Measurements from ENCODE around the gene SPNS2. TPM values are rescaled to one million over a fixed set of nuclear protein-coding genes. Genes with fewer than 3 reads are reported as not detected.

SPNS2 gene
- total RNA-seq, 1 experiment from 2014 or later = 2.6 TPM

DNA sequence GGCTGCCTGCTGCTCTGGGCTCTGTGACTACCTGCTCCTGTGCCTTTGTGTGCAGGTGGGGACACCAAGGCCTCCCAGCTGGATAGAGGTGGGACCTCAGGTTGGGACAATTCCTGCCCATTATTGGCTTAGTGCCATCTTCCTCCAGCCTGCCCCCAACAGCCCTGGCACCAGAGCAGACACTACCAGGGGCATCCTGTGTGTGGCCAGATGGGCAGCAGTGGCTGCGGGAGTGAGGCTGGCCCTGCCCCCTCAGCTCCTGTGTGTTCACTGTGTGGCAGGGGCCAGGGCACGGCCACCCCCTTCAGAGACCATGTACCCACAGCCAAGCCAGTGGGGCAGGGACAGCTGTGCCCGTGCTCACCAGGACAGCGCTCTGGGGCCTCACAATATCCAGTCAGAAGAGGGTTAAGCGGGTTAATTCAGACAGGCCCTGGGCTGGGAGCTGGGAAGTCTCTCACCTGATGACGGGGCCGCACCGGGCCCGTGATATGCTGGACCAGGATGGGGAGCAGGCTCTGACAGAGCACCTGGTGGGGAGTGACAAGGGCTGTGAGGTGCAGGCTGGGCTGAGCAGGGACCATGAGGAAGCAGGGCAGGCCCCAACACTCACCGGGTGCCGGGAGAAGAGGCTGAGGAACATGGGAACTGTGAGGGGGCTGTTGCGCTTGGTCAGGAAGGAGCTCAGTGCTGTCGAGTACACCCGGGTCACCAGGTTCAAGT is 43.5 kb downstream of the SPNS2 start:
- H3K9me3 ChIP-seq (ENCODE audit: low read length) = no peaks in the 10 kb centered on the region
- no peaks in the 10 kb centered on the region for H3K4me1 ChIP-seq (ENCODE audit: insufficient read depth, low read length)
- intact Hi-C loops (cut with micrococcal nuclease) = no loop called here
- H3K27ac ChIP-seq (ENCODE audit: low read length) = no peak overlapping the region
- H3K4me2 ChIP-seq (ENCODE audit: low read length) = no peak overlapping the region
- no peaks in the 10 kb centered on the region for H3F3A ChIP-seq (ENCODE audit: low read length, unreplicated experiment)
- H3K79me2 ChIP-seq (ENCODE audit: low read length) = no peaks in the 10 kb centered on the region
- H4K20me1 ChIP-seq (ENCODE audit: low read length) = no peaks in the 10 kb centered on the region
- no peak overlapping the region for H2AFZ ChIP-seq (ENCODE audit: low read length)
- no peak for DNase-seq
- H3K27me3 ChIP-seq (ENCODE audit: low read length) = no peaks in the 10 kb centered on the region
- no peak overlapping the region for H3K9ac ChIP-seq (ENCODE audit: low read length)
- peaks cover 3% of the 10 kb centered on the region for H3K36me3 ChIP-seq (ENCODE audit: low read depth, low read length)
- ChIA-PET POLR2A (ENCODE audit: unreplicated experiment) (no interaction called here), CTCF (no interaction called here)
- no peak overlapping the region for H3K4me3 ChIP-seq (ENCODE audit: low read length)
- TF ChIP-seq, protein P1, sequence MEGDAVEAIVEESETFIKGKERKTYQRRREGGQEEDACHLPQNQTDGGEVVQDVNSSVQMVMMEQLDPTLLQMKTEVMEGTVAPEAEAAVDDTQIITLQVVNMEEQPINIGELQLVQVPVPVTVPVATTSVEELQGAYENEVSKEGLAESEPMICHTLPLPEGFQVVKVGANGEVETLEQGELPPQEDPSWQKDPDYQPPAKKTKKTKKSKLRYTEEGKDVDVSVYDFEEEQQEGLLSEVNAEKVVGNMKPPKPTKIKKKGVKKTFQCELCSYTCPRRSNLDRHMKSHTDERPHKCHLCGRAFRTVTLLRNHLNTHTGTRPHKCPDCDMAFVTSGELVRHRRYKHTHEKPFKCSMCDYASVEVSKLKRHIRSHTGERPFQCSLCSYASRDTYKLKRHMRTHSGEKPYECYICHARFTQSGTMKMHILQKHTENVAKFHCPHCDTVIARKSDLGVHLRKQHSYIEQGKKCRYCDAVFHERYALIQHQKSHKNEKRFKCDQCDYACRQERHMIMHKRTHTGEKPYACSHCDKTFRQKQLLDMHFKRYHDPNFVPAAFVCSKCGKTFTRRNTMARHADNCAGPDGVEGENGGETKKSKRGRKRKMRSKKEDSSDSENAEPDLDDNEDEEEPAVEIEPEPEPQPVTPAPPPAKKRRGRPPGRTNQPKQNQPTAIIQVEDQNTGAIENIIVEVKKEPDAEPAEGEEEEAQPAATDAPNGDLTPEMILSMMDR (conservative IDR thresholded peaks at IDR 0.05; ENCODE audit: low read depth, low read length) = no peak
- no peaks in the 10 kb centered on the region for H3K9me2 ChIP-seq (replicated peaks; ENCODE audit: low read length)
- no peak for ATAC-seq
- BruUV-seq (replicated peaks) = no TSS peak

GRCh38 chr17:4542726-4543191 is 44.1 kb downstream of the SPNS2 start:
- H3K27me3 ChIP-seq (ENCODE audit: low read length) = no peaks in the 10 kb centered on the region
- H3K9ac ChIP-seq (ENCODE audit: low read length) = no peak overlapping the region
- no peaks in the 10 kb centered on the region for H3K9me3 ChIP-seq (ENCODE audit: low read length)
- no peaks in the 10 kb centered on the region for H3K79me2 ChIP-seq (ENCODE audit: low read length)
- BruUV-seq (replicated peaks) = no TSS peak
- ChIA-PET POLR2A (ENCODE audit: unreplicated experiment) (no interaction called here), CTCF (no interaction called here)
- TF ChIP-seq EZH2phosphoT487 (IDR thresholded peaks at IDR 0.05; ENCODE audit: borderline replicate concordance, low read length) = no peak
- DNase-seq = no peak
- H3K36me3 ChIP-seq (ENCODE audit: low read depth, low read length) = peaks cover 3% of the 10 kb centered on the region
- no peaks in the 10 kb centered on the region for H3K9me2 ChIP-seq (replicated peaks; ENCODE audit: low read length)
- no peak overlapping the region for H3K4me2 ChIP-seq (ENCODE audit: low read length)
- no peaks in the 10 kb centered on the region for H4K20me1 ChIP-seq (ENCODE audit: low read length)
- ATAC-seq = no peak
- H3K4me3 ChIP-seq (ENCODE audit: low read length) = no peak overlapping the region
- H3F3A ChIP-seq (ENCODE audit: low read length, unreplicated experiment) = no peaks in the 10 kb centered on the region
- H3K4me1 ChIP-seq (ENCODE audit: insufficient read depth, low read length) = no peaks in the 10 kb centered on the region
- intact Hi-C loops (cut with micrococcal nuclease) = no loop called here
- no peak overlapping the region for H2AFZ ChIP-seq (ENCODE audit: low read length)
- H3K27ac ChIP-seq (ENCODE audit: low read length) = no peak overlapping the region

- no peaks in the 10 kb centered on the region for H4K20me1 ChIP-seq (ENCODE audit: low read length)
- H3K4me2 ChIP-seq (ENCODE audit: low read length) = no peak overlapping the region
- H3K9ac ChIP-seq (ENCODE audit: low read length) = no peak overlapping the region
- intact Hi-C loops (cut with micrococcal nuclease) = no loop called here
- no peaks in the 10 kb centered on the region for H3K27me3 ChIP-seq (ENCODE audit: low read length)
- H3K79me2 ChIP-seq (ENCODE audit: low read length) = no peaks in the 10 kb centered on the region
- ChIA-PET POLR2A (ENCODE audit: unreplicated experiment) (no interaction called here), CTCF (no interaction called here)
- DNase-seq = no peak
- no peak overlapping the region for H3K4me3 ChIP-seq (ENCODE audit: low read length)
- H3K4me1 ChIP-seq (ENCODE audit: insufficient read depth, low read length) = no peaks in the 10 kb centered on the region
- no peaks in the 10 kb centered on the region for H3K9me2 ChIP-seq (replicated peaks; ENCODE audit: low read length)
- peaks cover 6% of the 10 kb centered on the region for H3K36me3 ChIP-seq (ENCODE audit: low read depth, low read length)
- no peak overlapping the region for H3K27ac ChIP-seq (ENCODE audit: low read length)
- no peak overlapping the region for H2AFZ ChIP-seq (ENCODE audit: low read length)
- H3K9me3 ChIP-seq (ENCODE audit: low read length) = no peaks in the 10 kb centered on the region
- BruUV-seq (replicated peaks) = no TSS peak
- TF ChIP-seq, protein P1 (conservative IDR thresholded peaks at IDR 0.05; ENCODE audit: low read depth, low read length) = no peak
- TF ChIP-seq EZH2 (IDR thresholded peaks at IDR 0.05; ENCODE audit: low read length, unreplicated experiment) (no peak), EZH2phosphoT487 (IDR thresholded peaks at IDR 0.05; ENCODE audit: borderline replicate concordance, low read length) (no peak)
- ATAC-seq = no peak
- no peaks in the 10 kb centered on the region for H3F3A ChIP-seq (ENCODE audit: low read length, unreplicated experiment)
Measured at GRCh38 chr17:4543557-4544026, 44.9 kb downstream of the SPNS2 start.
